ENCODE measurements around the gene UBA1.
"Not testable (repeated sequence)": the region's sequence is repeated elsewhere in the genome, so short reads cannot be mapped to it uniquely, and the experiment has no call there.

UBA1 gene

GRCh38 chrX:47245156-47245555, 51.5 kb downstream of the UBA1 start:
- Mint-ChIP-seq H3K4me3 (no peak overlapping the region), H3K27ac (peak overlapping the region; percentile 25), H3K9me3 (no peaks in the 10 kb centered on the region), H3K36me3 (peaks cover 20 to 67% of the 10 kb centered on the region in 2 donors), H3K4me1 (peaks cover 0 to 3% of the 10 kb centered on the region in 2 donors), H3K27me3 (no peaks in the 10 kb centered on the region)
- no peak for ATAC-seq (replicated peaks)
- DNase-seq: no peak

DNA sequence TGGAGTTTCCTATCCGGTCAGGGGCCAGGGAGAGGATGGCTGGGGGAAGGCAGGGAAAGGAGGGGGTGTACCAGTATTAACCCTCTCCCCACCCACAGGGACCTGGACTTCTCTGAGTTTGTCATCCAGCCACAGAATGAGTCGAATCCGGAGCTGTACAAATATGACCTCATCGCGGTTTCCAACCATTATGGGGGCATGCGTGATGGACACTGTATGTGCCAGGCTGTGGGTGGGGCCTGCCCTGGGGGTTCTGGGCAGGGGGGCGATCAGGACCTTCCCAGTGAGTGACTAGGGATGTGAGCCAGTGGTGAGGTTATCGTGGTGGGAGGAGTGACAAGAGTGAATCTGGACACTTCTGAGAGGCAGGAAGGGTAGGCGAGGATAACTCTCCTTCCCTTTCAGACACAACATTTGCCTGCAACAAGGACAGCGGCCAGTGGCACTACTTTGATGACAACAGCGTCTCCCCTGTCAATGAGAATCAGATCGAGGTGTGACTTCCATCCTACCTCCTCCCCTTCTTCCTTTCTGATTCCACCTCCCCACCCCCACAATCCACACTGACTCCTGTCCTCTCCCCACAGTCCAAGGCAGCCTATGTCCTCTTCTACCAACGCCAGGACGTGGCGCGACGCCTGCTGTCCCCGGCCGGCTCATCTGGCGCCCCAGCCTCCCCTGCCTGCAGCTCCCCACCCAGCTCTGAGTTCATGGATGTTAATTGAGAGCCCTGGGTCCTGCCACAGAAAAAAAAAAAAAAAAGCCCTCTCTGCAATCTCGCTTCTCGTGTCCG, 53.8 kb downstream of the UBA1 start:
- ATAC-seq (replicated peaks): no peak
- no peaks in the 10 kb centered on the region for H3K9me3 Mint-ChIP-seq

GRCh38 chrX:47247999-47248320, 54.3 kb downstream of the UBA1 start:
- Mint-ChIP-seq H3K27me3 (no peaks in the 10 kb centered on the region), H3K27ac (peak overlapping the region; percentile 80), H3K36me3 (peaks cover 18 to 44% of the 10 kb centered on the region in 2 donors), H3K4me3 (no peak overlapping the region), H3K9me3 (no peaks in the 10 kb centered on the region), H3K4me1 (peaks cover 0 to 5% of the 10 kb centered on the region in 2 donors)
- DNase-seq (no peak), ATAC-seq (replicated peaks) (no peak)

More for the DNA sequence above, 53.8 kb downstream of the UBA1 start:
- peaks cover 18 to 47% of the 10 kb centered on the region in 2 donors for H3K36me3 Mint-ChIP-seq
- H3K4me1 Mint-ChIP-seq: peaks cover 0 to 5% of the 10 kb centered on the region in 2 donors
- no peak overlapping the region for H3K27ac Mint-ChIP-seq
- H3K27me3 Mint-ChIP-seq: no peaks in the 10 kb centered on the region
- H3K4me3 Mint-ChIP-seq: no peak overlapping the region
- DNase-seq: no peak

DNA sequence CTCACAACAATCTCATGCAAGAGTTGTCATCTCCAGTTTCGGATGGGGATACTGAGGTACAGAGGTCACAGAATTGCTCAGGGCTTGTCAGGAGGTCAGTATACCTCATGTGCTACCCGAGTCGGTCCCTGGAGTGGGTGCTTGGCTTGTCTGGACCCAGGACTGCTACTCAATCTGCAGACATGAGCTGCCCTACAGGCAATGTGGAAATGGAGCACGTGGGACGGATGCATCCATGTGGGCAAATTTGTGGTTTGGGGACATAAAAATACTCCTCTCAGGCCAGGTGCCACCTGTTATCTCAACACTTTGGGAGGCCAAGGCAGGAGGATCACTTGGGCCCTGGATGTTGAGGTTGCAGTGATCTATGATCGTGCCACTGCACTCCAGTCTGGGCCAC, 54.9 kb downstream of the UBA1 start:
- Mint-ChIP-seq H3K27me3 (no peaks in the 10 kb centered on the region), H3K36me3 (peaks cover 18 to 44% of the 10 kb centered on the region in 2 donors), H3K9me3 (no peaks in the 10 kb centered on the region), H3K27ac (no peak overlapping the region), H3K4me1 (peaks cover 0 to 5% of the 10 kb centered on the region in 2 donors), H3K4me3 (no peak overlapping the region)
- DNase-seq: no peak
- ATAC-seq (replicated peaks): no peak

DNA sequence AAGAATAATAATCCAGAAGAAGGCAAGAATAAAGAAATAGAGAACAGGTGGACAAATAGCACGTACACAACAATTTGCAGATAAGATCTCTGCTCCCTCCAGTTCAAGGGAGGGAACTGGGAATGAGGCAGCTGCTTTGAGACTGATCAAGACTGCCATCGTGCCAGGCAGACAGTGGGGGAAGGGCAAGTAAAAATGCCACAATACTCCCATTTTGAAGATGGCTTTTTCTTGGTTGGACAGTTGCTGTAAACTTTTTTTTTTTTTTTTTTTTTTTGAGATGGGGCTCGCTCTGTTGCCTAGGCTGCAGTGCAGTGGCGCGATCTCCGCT, 56.4 kb downstream of the UBA1 start:
- peaks cover 0 to 1% of the 10 kb centered on the region in 2 donors for H3K9me3 Mint-ChIP-seq
- no peak overlapping the region for H3K4me3 Mint-ChIP-seq
- DNase-seq (no peak), ATAC-seq (replicated peaks) (no peak)
- peaks cover 21 to 43% of the 10 kb centered on the region in 2 donors for H3K36me3 Mint-ChIP-seq
- no peaks in the 10 kb centered on the region for H3K27me3 Mint-ChIP-seq
- H3K27ac Mint-ChIP-seq: no peak overlapping the region
- H3K4me1 Mint-ChIP-seq: peaks cover 0 to 5% of the 10 kb centered on the region in 2 donors

GRCh38 chrX:47257620-47258019, 64.0 kb downstream of the UBA1 start:
- not testable (repeated sequence) for DNase-seq; H3K27ac Mint-ChIP-seq; H3K4me3 Mint-ChIP-seq; ATAC-seq (replicated peaks); H3K27me3 Mint-ChIP-seq; H3K4me1 Mint-ChIP-seq; H3K9me3 Mint-ChIP-seq
- peaks cover 3 to 11% of the 10 kb centered on the region in 2 donors for H3K36me3 Mint-ChIP-seq

All from stimulated activated naive B cell treated with anti-CD40 and anti-IgM and Interleukin-4, amounts not matched to agents 10 μg/mL and 1 μg/mL and 100 μg/mL, for 72 hours (primary cell).